H1 (cell line): Measurements from ENCODE around the gene U2SURP. TPM values are rescaled to one million over a fixed set of nuclear protein-coding genes. Genes with fewer than 3 reads are reported as not detected.

Source experiments
- CTCF ChIA-PET: fragments of 300-600 bp; sonication (Branson Sonifier 250); formaldehyde crosslinking; loops from one replicate; lab custom pipeline; 2021; ENCODE audit not compliant: partially characterized antibody; lab: Charles Lee
- POLR2A ChIA-PET: fragments of 300-600 bp; sonication (Branson Sonifier 250); formaldehyde crosslinking; loops from one replicate; lab custom pipeline; 2021; ENCODE audit warnings: inconsistent platforms; ENCODE audit not compliant: partially characterized antibody; lab: Charles Lee
- DNase-seq, 2 experiments: peaks; one replicate each; pipeline versions ENCODE4 v3.0.0 to v3.0.0-alpha.2; 2010 to 2022; ENCODE audit warnings: low spot score in 2 of 2, low read depth in 1 of 2, mixed read lengths in 1 of 2
- FAIRE-seq: peaks from 2 replicates; lab custom pipeline; 2011; peaks lifted over from hg19 to GRCh38; lab: Jason Lieb, UNC
- H2AFZ ChIP-seq: 2 replicates; pipeline ENCODE4 v1.8.1; 2012; ENCODE audit warnings: low read length, inconsistent platforms
- H2AK5ac ChIP-seq: 2 replicates; pipeline ENCODE4 v1.6.1; 2013; ENCODE audit warnings: low read depth, low read length
- H2BK120ac ChIP-seq: replicated peaks from 2 replicates; pipeline ENCODE3; 2013; ENCODE audit warnings: low read depth, low read length, inconsistent platforms
- H2BK12ac ChIP-seq: 2 replicates; pipeline ENCODE4 v1.6.1; 2013; ENCODE audit warnings: low read depth, low read length
- H2BK15ac ChIP-seq: 2 replicates; pipeline ENCODE4 v1.6.1; 2013; ENCODE audit warnings: low read length
- H2BK20ac ChIP-seq: 2 replicates; pipeline ENCODE4 v1.6.1; 2013; ENCODE audit warnings: low read length
- H2BK5ac ChIP-seq: 2 replicates; pipeline ENCODE4 v1.6.1; 2013; ENCODE audit warnings: low read depth, low read length
- H3K14ac ChIP-seq: 2 replicates; pipeline ENCODE4 v1.6.1; 2013; ENCODE audit warnings: inconsistent platforms; ENCODE audit not compliant: insufficient read length
- H3K18ac ChIP-seq: 2 replicates; pipeline ENCODE4 v1.6.1; 2013; ENCODE audit warnings: low read length; ENCODE audit errors: extremely low read depth
- H3K23ac ChIP-seq: 2 replicates; pipeline ENCODE4 v1.6.1; 2013; ENCODE audit warnings: inconsistent platforms; ENCODE audit not compliant: insufficient read length
- H3K23me2 ChIP-seq: 2 replicates; pipeline ENCODE4 v1.6.1; 2013; ENCODE audit warnings: low read depth, low read length
- H3K27ac ChIP-seq: 2 replicates; pipeline ENCODE4 v1.6.1; 2011; ENCODE audit warnings: low read depth, low read length, inconsistent platforms
- H3K27me3 ChIP-seq, 4 experiments: replicated peaks in 1 of 4; 1 replicate in 1 of 4; 2 replicates in 3 of 4; pipeline versions ENCODE4 v1.6.1 to v1.8.1; 2011 to 2013; ENCODE audit warnings: low read length in 3 of 4, mild to moderate bottlenecking in 3 of 4, inconsistent platforms in 2 of 4, mixed read lengths in 2 of 4, moderate library complexity in 1 of 4; ENCODE audit not compliant: control insufficient read depth in 3 of 4, insufficient read depth in 3 of 4; ENCODE audit errors: extremely low read depth in 1 of 4
- H3K36me3 ChIP-seq, 4 experiments: 2 replicates each; pipeline versions ENCODE4 v1.6.1 to v1.8.1; 2011 to 2013; ENCODE audit warnings: mild to moderate bottlenecking in 4 of 4, low read length in 3 of 4, moderate library complexity in 2 of 4, control low read depth in 1 of 4, inconsistent platforms in 1 of 4; ENCODE audit not compliant: insufficient read depth in 4 of 4, control insufficient read depth in 2 of 4
- H3K4ac ChIP-seq: replicated peaks from 2 replicates; pipeline ENCODE3; 2013; ENCODE audit warnings: low read length, low read depth, mixed read lengths, inconsistent platforms; ENCODE audit not compliant: insufficient read length
- H3K4me1 ChIP-seq, 4 experiments: replicated peaks in 1 of 4; 1 replicate in 1 of 4; 2 replicates in 3 of 4; pipeline versions ENCODE4 v1.6.1 to v1.8.1; 2011 to 2013; ENCODE audit warnings: low read length in 3 of 4, inconsistent platforms in 2 of 4, mixed read lengths in 1 of 4; ENCODE audit not compliant: insufficient read depth in 4 of 4, control insufficient read depth in 3 of 4
- H3K4me2 ChIP-seq, 2 experiments: 2 replicates each; pipeline versions ENCODE4 v1.6.1 to v1.8.1; 2011 to 2013; ENCODE audit warnings: low read depth in 2 of 2, low read length in 2 of 2, control low read depth in 1 of 2, inconsistent platforms in 1 of 2, mild to moderate bottlenecking in 1 of 2; ENCODE audit not compliant: insufficient read depth in 1 of 2
- H3K4me3 ChIP-seq, 4 experiments: fragments of 200-600, 300-600 bp in 1 of 4; sonication (generic), shearing (Covaris generic), sonication (Bioruptor Twin) in 1 of 4; 2 replicates each; pipeline versions ENCODE4 v1.5.1 to v1.8.1; 2011 to 2016; ENCODE audit warnings: low read length in 4 of 4, low read depth in 3 of 4, control low read depth in 2 of 4, inconsistent platforms in 2 of 4, mild to moderate bottlenecking in 2 of 4, mixed read lengths in 1 of 4, moderate library complexity in 1 of 4; ENCODE audit not compliant: insufficient read depth in 2 of 4; ENCODE audit errors: extremely low read depth in 1 of 4
- H3K56ac ChIP-seq: replicated peaks from 2 replicates; pipeline ENCODE3; 2013; ENCODE audit warnings: low read depth, mild to moderate bottlenecking, mixed read lengths, low read length, inconsistent platforms; ENCODE audit not compliant: insufficient read length
- H3K79me1 ChIP-seq: 2 replicates; pipeline ENCODE4 v1.6.1; 2013; ENCODE audit warnings: low read depth, low read length, control low read depth
- H3K79me2 ChIP-seq, 2 experiments: 2 replicates each; pipeline versions ENCODE4 v1.6.1 to v1.8.1; 2012 to 2013; ENCODE audit warnings: low read length in 2 of 2, mild to moderate bottlenecking in 2 of 2, inconsistent platforms in 1 of 2; ENCODE audit not compliant: insufficient read depth in 2 of 2, control insufficient read depth in 1 of 2
- H3K9ac ChIP-seq, 4 experiments: replicated peaks in 1 of 4; 1 replicate in 1 of 4; 2 replicates in 3 of 4; pipeline versions ENCODE4 v1.6.1 to v1.8.1; 2011 to 2013; ENCODE audit warnings: low read depth in 3 of 4, low read length in 3 of 4, control low read depth in 2 of 4, mild to moderate bottlenecking in 2 of 4, moderate library complexity in 2 of 4, inconsistent platforms in 1 of 4; ENCODE audit errors: extremely low read depth in 1 of 4
- H3K9me3 ChIP-seq, 2 experiments: 2 replicates each; pipeline versions ENCODE4 v1.6.1 to v1.8.1; 2012 to 2013; ENCODE audit warnings: mild to moderate bottlenecking in 2 of 2, moderate library complexity in 2 of 2, control low read depth in 1 of 2, inconsistent platforms in 1 of 2, low read depth in 1 of 2, low read length in 1 of 2, mixed read lengths in 1 of 2; ENCODE audit not compliant: insufficient read depth in 2 of 2
- H4K20me1 ChIP-seq, 2 experiments: replicated peaks in 1 of 2; 2 replicates each; pipeline versions ENCODE3 to v1.8.1; 2011 to 2013; ENCODE audit warnings: inconsistent platforms in 2 of 2, low read length in 2 of 2, mild to moderate bottlenecking in 1 of 2; ENCODE audit not compliant: insufficient read depth in 2 of 2, control insufficient read depth in 1 of 2
- H4K5ac ChIP-seq: 2 replicates; pipeline ENCODE4 v1.6.1; 2013; ENCODE audit warnings: low read length, low read depth, mixed read lengths, inconsistent platforms; ENCODE audit not compliant: insufficient read length
- H4K8ac ChIP-seq: 2 replicates; pipeline ENCODE4 v1.8.0; 2013; ENCODE audit warnings: mild to moderate bottlenecking, moderate library complexity, low read length, inconsistent platforms; ENCODE audit not compliant: insufficient read depth; ENCODE audit errors: extremely low read depth
- H4K91ac ChIP-seq: replicated peaks from 2 replicates; pipeline ENCODE3; 2013; ENCODE audit warnings: low read length, mixed read lengths, inconsistent platforms; ENCODE audit not compliant: insufficient read length
- CBX5 ChIP-seq: fragments of 300-800, 300-1000 bp; sonication (generic); IDR thresholded peaks from 2 replicates; pipeline ENCODE4 v1.7.1; 2016; ENCODE audit warnings: antibody characterized with exemption, low read length, low read depth
- JUND ChIP-seq: IDR thresholded peaks from 2 replicates; pipeline ENCODE4 v1.6.1; 2011; ENCODE audit warnings: mild to moderate bottlenecking, improper control_type of control experiment, low read length
- KDM4A ChIP-seq: IDR thresholded peaks from one replicate; pipeline ENCODE4 v1.7.1; 2012; ENCODE audit warnings: low read depth, mild to moderate bottlenecking, moderate library complexity, low read length, inconsistent platforms; ENCODE audit not compliant: severe bottlenecking
- PHF8 ChIP-seq: fragments of 200-600 bp; sonication (generic); conservative IDR thresholded peaks from 2 replicates; pipeline ENCODE4 v1.7.1; 2012; ENCODE audit warnings: low read depth, mild to moderate bottlenecking, inconsistent platforms, low read length, moderate library complexity
- TAF7 ChIP-seq: optimal IDR thresholded peaks from 2 replicates; pipeline ENCODE3; 2011; ENCODE audit warnings: low read depth, mild to moderate bottlenecking, inconsistent platforms, low read length, moderate library complexity, borderline replicate concordance
- YY1 ChIP-seq: IDR thresholded peaks from 2 replicates; pipeline ENCODE4 v1.6.1; 2011; ENCODE audit warnings: low read depth, mild to moderate bottlenecking, low read length
- WGBS, 2 experiments: shearing (Covaris generic) in 1 of 2; methylation state at CpG; one replicate each; pipeline versions ENCODE4 v1.1.6 to v1.1.7; 2013 to 2015; ENCODE audit warnings: low lambda C conversion rate in 2 of 2, mixed read lengths in 2 of 2, inconsistent platforms in 1 of 2, low coverage in 1 of 2, missing lambda C conversion rate in 1 of 2; ENCODE audit not compliant: insufficient replicate concordance in 2 of 2, insufficient coverage in 1 of 2, insufficient read length in 1 of 2; ENCODE audit errors: extremely low coverage in 1 of 2, missing lambda C conversion rate in 1 of 2; 5-methylcytosine and 5-hydroxymethylcytosine counted together
- polyA plus RNA-seq, 7 experiments: library from polyadenylated mRNA; depleted of rRNA in 3 of 7; stranded (reverse) in 5 of 7; unstranded in 2 of 7; fragments of >200 nt in 5 of 7; fragments of 200-250 nt in 2 of 7; gene quantifications; 1 replicate in 5 of 7; 2 replicates in 1 of 7; 4 replicates in 1 of 7; pipeline versions ENCODE4 v1.2.1 to v1.2.3, GENCODE V29; 2011 to 2013; ENCODE audit warnings: missing spikeins in 2 of 7, mixed read lengths in 2 of 7
- total RNA-seq: library from RNA; stranded (reverse); fragmentation: NEBNext Ultra II Directional; extraction: Animal tissue kit (Norgen Biotek cat#: 25700); gene quantifications from 2 replicates; pipeline ENCODE4 v1.2.1, GENCODE V29; 2021

Gene U2SURP
- total and polyA plus RNA-seq, 2 of the 8 experiments (the other 6 are each of a cell fraction or from before 2014, with no cell fraction given), result 22.2 to 167 TPM

- Histone ChIP-seq H3K79me2 (peaks cover 35 to 50% of the 10 kb centered on the region in 2 experiments), H3K79me1 (no peaks in the 10 kb centered on the region; the same call in 1 of the 2 replicates), H3K4me3 (peak overlapping the region; percentile 81 to 99 (median 90)), H2BK12ac (peak overlapping the region; percentile 84; the same call in 1 of the 2 replicates), H3K4me1 (peaks cover 0 to 4% (median 2%) of the 10 kb centered on the region in 4 experiments; a peak in 2 of 7 replicates), H4K91ac (peak overlapping the region; percentile 27), H3K4me2 (peak overlapping the region; percentile 78 to 85), H3K9ac (peak overlapping the region; percentile 87 to 98 (median 92)), H2BK15ac (0 out of 2 replicates have a peak overlapping the region, but pooled peaks have one; percentile 55), H2AFZ (peak overlapping the region; percentile 82; the same call in 1 of the 2 replicates), H4K8ac (no peak overlapping the region), H2BK5ac (peak overlapping the region; percentile 93), H2AK5ac (no peak overlapping the region), H4K5ac (peak overlapping the region; percentile 73), H3K27ac (peak overlapping the region; percentile 89), H3K23ac (no peak overlapping the region), H4K20me1 (peaks cover 0 to 2% of the 10 kb centered on the region in 2 experiments), H3K23me2 (peaks cover 7% of the 10 kb centered on the region; the same call in 1 of the 2 replicates), H2BK20ac (no peak overlapping the region), H3K18ac (peak overlapping the region; percentile 72; the same call in 1 of the 2 replicates), H2BK120ac (no peak overlapping the region), H3K9me3 (no peaks in the 10 kb centered on the region), H3K56ac (no peak overlapping the region), H3K14ac (no peak overlapping the region), H3K27me3 (no peaks in the 10 kb centered on the region), H3K36me3 (no peaks in the 10 kb centered on the region), H3K4ac (peak overlapping the region; percentile 61)
- 4% methylated on average over 15 of the region's 15 CpGs; no CpG with 5 or more reads in 1 of the 2 experiments for WGBS, 2 experiments
- POLR2A ChIA-PET, result interaction anchor here (0.7 to 3.2 kb wide), 22 partner anchors 10 to 971 kb away, joined by 3 to 25 read pairs (median 4); partner anchors contain the start of genes DIPK2A and PAQR9
- FAIRE-seq (no peak), DNase-seq (no peak)
- CTCF ChIA-PET, result interaction anchor here (0.6 to 2.6 kb wide), 5 partner anchors 15 to 651 kb away, joined by 4 to 12 read pairs (median 6); no protein-coding TSS in a partner anchor
- TF ChIP-seq PHF8 (no peak), YY1 (peak; percentile 90), CBX5 (no peak), KDM4A (peak; percentile 69), JUND (no peak), TAF7 (peak; percentile 5)
Measured at GRCh38 chr3:143001034-143001368, 369 bp upstream of the U2SURP start.
